ENCODE data around the gene DDX20. TPM values are rescaled to one million over a fixed set of nuclear protein-coding genes. Genes with fewer than 3 reads are reported as not detected.

The DDX20 gene
- total and polyA plus RNA-seq, 3 donors from 2014 or later: 86.3 to 168 (median 148) TPM

GRCh38 chr1:111778541-111779051 is 22.9 kb downstream of the DDX20 start:
- H3K27me3 ChIP-seq: no peaks in the 10 kb centered on the region
- WGBS, 2 donors: 82 to 85% methylated on average over 2 of the region's 2 CpGs
- TF ChIP-seq CTCF (IDR thresholded peaks at IDR 0.05) (no peak), POLR2A (IDR thresholded peaks at IDR 0.05) (no peak)
- H3K36me3 ChIP-seq (ENCODE audit: low read depth, missing control alignments): no peaks in the 10 kb centered on the region
- no peaks in the 10 kb centered on the region for H3K4me1 ChIP-seq
- H3K27ac ChIP-seq: no peak overlapping the region
- intact Hi-C loops (cut with DNase I; ENCODE audit: low total_unique reads): no loop called here
- H3K4me3 ChIP-seq: no peak overlapping the region
- no peaks in the 10 kb centered on the region for H3K9me3 ChIP-seq
- DNase-seq: no peak

- Histone ChIP-seq H3K4me1 (no peaks in the 10 kb centered on the region), H3K27ac (no peak overlapping the region), H3K9me3 (no peaks in the 10 kb centered on the region), H3K27me3 (no peaks in the 10 kb centered on the region), H3K36me3 (ENCODE audit: low read depth, missing control alignments) (no peaks in the 10 kb centered on the region), H3K4me3 (no peak overlapping the region)
- DNase-seq: no peak
- intact Hi-C loops (cut with DNase I; ENCODE audit: low total_unique reads): no loop called here
- WGBS, 2 donors: 94 to 100% methylated on average over 1 to 2 of the region's 2 CpGs
- TF ChIP-seq POLR2A (IDR thresholded peaks at IDR 0.05) (no peak), CTCF (IDR thresholded peaks at IDR 0.05) (no peak)
These were observed 23.8 kb downstream of the DDX20 start for GRCh38 chr1:111779546-111779945.

GRCh38 chr1:111784273-111784901 is 28.7 kb downstream of the DDX20 start:
- H3K27ac ChIP-seq: no peak overlapping the region
- no peaks in the 10 kb centered on the region for H3K9me3 ChIP-seq
- no peak for TF ChIP-seq POLR2A (IDR thresholded peaks at IDR 0.05)
- DNase-seq: no peak
- no peaks in the 10 kb centered on the region for H3K36me3 ChIP-seq (ENCODE audit: low read depth, missing control alignments)
- no peak overlapping the region for H3K4me3 ChIP-seq
- H3K4me1 ChIP-seq: peaks cover 7% of the 10 kb centered on the region
- 79 to 81% methylated on average over 4 of the region's 4 CpGs for WGBS, 2 donors
- no peaks in the 10 kb centered on the region for H3K27me3 ChIP-seq
- intact Hi-C loops (cut with DNase I; ENCODE audit: low total_unique reads): no loop called here

- 65 to 70% methylated on average over 9 of the region's 9 CpGs for WGBS, 2 donors
- intact Hi-C loops (cut with DNase I; ENCODE audit: low total_unique reads): no loop called here
- Histone ChIP-seq H3K27me3 (no peaks in the 10 kb centered on the region), H3K36me3 (ENCODE audit: low read depth, missing control alignments) (no peaks in the 10 kb centered on the region), H3K9me3 (no peaks in the 10 kb centered on the region), H3K27ac (no peak overlapping the region), H3K4me1 (peaks cover 7% of the 10 kb centered on the region), H3K4me3 (no peak overlapping the region)
- TF ChIP-seq POLR2A (IDR thresholded peaks at IDR 0.05): no peak
- TF ChIP-seq CTCF (IDR thresholded peaks at IDR 0.05): no peak
- DNase-seq: peak; percentile 21
These were observed 31.0 kb downstream of the DDX20 start for GRCh38 chr1:111786669-111787207.

- H3K27ac ChIP-seq: no peak overlapping the region
- DNase-seq: no peak
These were observed 33.4 kb downstream of the DDX20 start for GRCh38 chr1:111789142-111789541.

More at GRCh38 chr1:111789142-111789541, 33.4 kb downstream of the DDX20 start:
- no peak overlapping the region for H3K4me3 ChIP-seq
- WGBS, 2 donors: 82 to 83% methylated on average over 5 of the region's 5 CpGs
- intact Hi-C loops (cut with DNase I; ENCODE audit: low total_unique reads): no loop called here
- no peaks in the 10 kb centered on the region for H3K9me3 ChIP-seq
- H3K4me1 ChIP-seq: peaks cover 7% of the 10 kb centered on the region
- H3K27me3 ChIP-seq: no peaks in the 10 kb centered on the region
- no peaks in the 10 kb centered on the region for H3K36me3 ChIP-seq (ENCODE audit: low read depth, missing control alignments)
- TF ChIP-seq POLR2A (IDR thresholded peaks at IDR 0.05) (no peak), CTCF (IDR thresholded peaks at IDR 0.05) (no peak)
